ENCODE results near the gene CDH18. TPM values are rescaled to one million over a fixed set of nuclear protein-coding genes. Genes with fewer than 3 reads are reported as not detected.
A peak's percentile ranks its signal among the peaks of the same experiment; 100 is the strongest.

The CDH18 gene
- total and polyA plus RNA-seq, 2 donors from 2014 or later: not detected

- intact Hi-C loops (cut with DNase I): no loop called here
- FAIRE-seq: no peak
- TF ChIP-seq CTCF (IDR thresholded peaks at IDR 0.05; ENCODE audit: borderline replicate concordance, extremely low read depth, insufficient read depth): no peak
These were observed 254.1 kb downstream of the CDH18 start for GRCh38 chr5:19733612-19734495.

GRCh38 chr5:19728571-19728970 is 259.4 kb downstream of the CDH18 start:
- peaks cover 0 to 3% (median 0%) of the 10 kb centered on the region in 3 donors for H3K9me3 ChIP-seq (ENCODE audit: control insufficient read depth in 2 of 3, insufficient read depth in 1 of 3, low read length in 3 of 3)
- no peak for TF ChIP-seq CTCF (IDR thresholded peaks at IDR 0.05; ENCODE audit: borderline replicate concordance, extremely low read depth, insufficient read depth)
- no peak for FAIRE-seq
- no peak for DNase-seq
- H3K4me1 ChIP-seq (ENCODE audit: control insufficient read depth in 2 of 3, insufficient read depth in 2 of 3, low read depth in 1 of 3, low read length in 3 of 3): no peaks in the 10 kb centered on the region
- no peak overlapping the region for H3K9ac ChIP-seq (ENCODE audit: low read length in 3 of 3)
- no peaks in the 10 kb centered on the region for H3K27me3 ChIP-seq (ENCODE audit: control insufficient read depth, insufficient read depth, low read length)
- no peak overlapping the region for H3K4me3 ChIP-seq (ENCODE audit: low read length in 3 of 3)
- intact Hi-C loops (cut with DNase I): no loop called here
- H3K27ac ChIP-seq (ENCODE audit: low read depth in 2 of 2, low read length in 2 of 2): no peak overlapping the region
- no peaks in the 10 kb centered on the region for H3K36me3 ChIP-seq (ENCODE audit: control insufficient read depth in 2 of 3, insufficient read depth in 3 of 3, low read length in 3 of 3)

More at GRCh38 chr5:19733612-19734495, 254.1 kb downstream of the CDH18 start:
- peaks cover 0 to 4% (median 0%) of the 10 kb centered on the region in 3 donors for H3K9me3 ChIP-seq (ENCODE audit: control insufficient read depth in 2 of 3, insufficient read depth in 1 of 3, low read length in 3 of 3)
- H3K4me1 ChIP-seq (ENCODE audit: control insufficient read depth in 2 of 3, insufficient read depth in 2 of 3, low read depth in 1 of 3, low read length in 3 of 3): no peaks in the 10 kb centered on the region
- no peak overlapping the region for H3K27ac ChIP-seq (ENCODE audit: low read depth in 2 of 2, low read length in 2 of 2)
- H3K36me3 ChIP-seq (ENCODE audit: control insufficient read depth in 2 of 3, insufficient read depth in 3 of 3, low read length in 3 of 3): no peaks in the 10 kb centered on the region
- no peaks in the 10 kb centered on the region for H3K27me3 ChIP-seq (ENCODE audit: control insufficient read depth, insufficient read depth, low read length)
- no peak overlapping the region for H3K9ac ChIP-seq (ENCODE audit: low read length in 3 of 3)
- DNase-seq: peak in 1 of 5 donors; percentile 7
- no peak overlapping the region for H3K4me3 ChIP-seq (ENCODE audit: low read length in 3 of 3)

GRCh38 chr5:19719109-19719508 is 268.9 kb downstream of the CDH18 start:
- H3K9ac ChIP-seq (ENCODE audit: low read length in 3 of 3): no peak overlapping the region
- no peak for DNase-seq
- TF ChIP-seq CTCF (IDR thresholded peaks at IDR 0.05; ENCODE audit: borderline replicate concordance, extremely low read depth, insufficient read depth): no peak
- no peak for FAIRE-seq
- H3K4me3 ChIP-seq (ENCODE audit: low read length in 3 of 3): no peak overlapping the region
- H3K9me3 ChIP-seq (ENCODE audit: control insufficient read depth in 2 of 3, insufficient read depth in 1 of 3, low read length in 3 of 3): no peaks in the 10 kb centered on the region
- intact Hi-C loops (cut with DNase I): no loop called here
- H3K4me1 ChIP-seq (ENCODE audit: control insufficient read depth in 2 of 3, insufficient read depth in 2 of 3, low read depth in 1 of 3, low read length in 3 of 3): no peaks in the 10 kb centered on the region
- H3K27ac ChIP-seq (ENCODE audit: low read depth in 2 of 2, low read length in 2 of 2): no peak overlapping the region
- no peaks in the 10 kb centered on the region for H3K27me3 ChIP-seq (ENCODE audit: control insufficient read depth, insufficient read depth, low read length)
- no peaks in the 10 kb centered on the region for H3K36me3 ChIP-seq (ENCODE audit: control insufficient read depth in 2 of 3, insufficient read depth in 3 of 3, low read length in 3 of 3)

Data from kidney (tissue), 14 donors.